H1 (cell line): ENCODE measurements around the gene MCF2L. TPM values are rescaled to one million over a fixed set of nuclear protein-coding genes. Genes with fewer than 3 reads are reported as not detected.

Source experiments
- FOSL1 ChIP-seq: IDR thresholded peaks from 2 replicates; pipeline ENCODE4 v1.6.1; 2011; ENCODE audit warnings: mild to moderate bottlenecking, low read depth, low read length, moderate library complexity; ENCODE audit not compliant: insufficient read depth
- NANOG ChIP-seq: IDR thresholded peaks from 2 replicates; pipeline ENCODE4 v1.6.1; 2011; ENCODE audit warnings: low read length, low read depth, mild to moderate bottlenecking, inconsistent platforms; ENCODE audit not compliant: insufficient read depth, poor library complexity, severe bottlenecking
- SAP30 ChIP-seq: fragments of 300-600 bp; sonication (generic); IDR thresholded peaks from 2 replicates; pipeline ENCODE4 v1.7.1; 2012; ENCODE audit warnings: low read length, moderate library complexity, mild to moderate bottlenecking, inconsistent platforms; ENCODE audit not compliant: insufficient read depth, insufficient replicate concordance
- SP4 ChIP-seq: IDR thresholded peaks from 2 replicates; pipeline ENCODE4 v1.6.1; 2012; ENCODE audit warnings: low read length, inconsistent platforms
- TAF7 ChIP-seq: optimal IDR thresholded peaks from 2 replicates; pipeline ENCODE3; 2011; ENCODE audit warnings: low read depth, mild to moderate bottlenecking, inconsistent platforms, low read length, moderate library complexity, borderline replicate concordance
- polyA plus RNA-seq, 7 experiments: library from polyadenylated mRNA; depleted of rRNA in 3 of 7; stranded (reverse) in 5 of 7; unstranded in 2 of 7; fragments of >200 nt in 5 of 7; fragments of 200-250 nt in 2 of 7; gene quantifications; 1 replicate in 5 of 7; 2 replicates in 1 of 7; 4 replicates in 1 of 7; pipeline versions ENCODE4 v1.2.1 to v1.2.3, GENCODE V29; 2011 to 2013; ENCODE audit warnings: missing spikeins in 2 of 7, mixed read lengths in 2 of 7
- total RNA-seq: library from RNA; stranded (reverse); fragmentation: NEBNext Ultra II Directional; extraction: Animal tissue kit (Norgen Biotek cat#: 25700); gene quantifications from 2 replicates; pipeline ENCODE4 v1.2.1, GENCODE V29; 2021
- TF ChIP-seq, protein P1 (sequence below): IDR thresholded peaks from 2 replicates; pipeline ENCODE4 v1.6.1; 2012; ENCODE audit warnings: inconsistent platforms

Gene MCF2L
- total and polyA plus RNA-seq, 2 of the 8 experiments (the other 6 are each of a cell fraction or from before 2014, with no cell fraction given), result 10.1 to 24.4 TPM

DNA sequence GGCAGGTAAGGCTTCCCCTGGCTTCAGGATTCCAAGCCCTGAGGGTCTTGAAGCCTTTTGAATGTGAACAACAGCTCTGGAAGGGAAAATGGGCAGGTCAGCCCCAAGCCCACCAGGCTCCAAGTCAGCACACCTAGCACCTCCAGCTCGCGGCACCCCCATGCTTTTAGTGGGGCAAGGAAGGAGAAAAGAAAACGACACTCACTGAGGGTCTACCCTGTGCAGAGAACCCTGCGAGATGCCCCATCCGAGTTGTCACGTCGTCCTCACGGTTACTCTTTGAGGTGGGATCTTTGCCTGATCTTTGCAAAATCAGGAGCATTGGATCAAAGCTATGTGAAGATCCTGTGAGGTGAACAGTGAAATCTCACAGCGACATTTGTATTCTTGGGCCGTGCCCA lies 147.9 kb downstream of the MCF2L start (continued):
- no peak for TF ChIP-seq FOSL1
- TF ChIP-seq NANOG, result no peak
- TF ChIP-seq SAP30, result no peak
- no peak for TF ChIP-seq TAF7
- no peak for TF ChIP-seq SP4
- TF ChIP-seq, protein P1, sequence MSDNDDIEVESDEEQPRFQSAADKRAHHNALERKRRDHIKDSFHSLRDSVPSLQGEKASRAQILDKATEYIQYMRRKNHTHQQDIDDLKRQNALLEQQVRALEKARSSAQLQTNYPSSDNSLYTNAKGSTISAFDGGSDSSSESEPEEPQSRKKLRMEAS, result no peak
